HS-27A (cell line): ENCODE data around the gene ANXA5.
"Not testable (repeated sequence)": the region's sequence is repeated elsewhere in the genome, so short reads cannot be mapped to it uniquely, and the experiment has no call there.

ENCODE experiments used
- DNase-seq: peaks from one replicate; pipeline ENCODE4 v3.0.0-alpha.2; 2012; ENCODE audit warnings: low read depth, missing footprints

The ANXA5 gene

DNA sequence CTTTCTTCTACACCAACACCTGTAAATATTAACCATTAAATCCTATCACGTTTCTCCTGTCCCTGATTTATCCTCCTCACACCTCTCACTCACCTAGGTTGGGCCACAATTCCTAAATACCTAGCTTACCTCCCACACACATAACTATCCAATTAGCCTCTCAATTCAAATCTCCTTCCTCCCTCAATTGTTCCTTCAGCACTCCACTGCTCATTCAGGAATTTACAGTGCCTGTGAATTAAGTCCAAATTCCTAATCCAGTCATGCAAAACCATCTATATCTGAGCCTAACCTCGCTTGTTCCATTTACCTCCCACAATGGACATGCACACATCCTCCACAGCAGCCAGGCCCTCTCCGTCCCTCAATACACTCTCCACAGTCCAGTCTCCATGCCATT, 17.5 kb downstream of the ANXA5 start:
- no peak for DNase-seq

DNA sequence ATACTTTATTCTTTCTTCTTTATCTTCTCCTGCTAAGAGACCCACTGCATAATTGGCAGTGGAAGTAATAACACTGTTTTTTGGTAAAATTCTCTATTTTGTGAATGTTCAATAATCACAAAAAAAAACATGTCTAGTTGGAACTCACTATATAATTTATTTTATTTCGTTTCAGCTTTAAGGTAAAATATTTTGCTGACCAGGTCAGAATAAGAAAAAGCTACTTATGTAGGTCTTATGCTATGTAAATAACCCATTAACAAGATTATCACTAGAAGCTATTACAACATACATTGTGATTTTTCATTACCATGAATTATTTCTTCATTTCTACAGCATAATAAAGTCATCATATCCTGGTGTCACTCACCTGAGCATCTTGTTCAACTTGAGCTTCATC, 19.3 kb downstream of the ANXA5 start:
- no peak for DNase-seq

- no peak for DNase-seq
These were observed 20.3 kb downstream of the ANXA5 start for GRCh38 chr4:121676345-121677075.

DNA sequence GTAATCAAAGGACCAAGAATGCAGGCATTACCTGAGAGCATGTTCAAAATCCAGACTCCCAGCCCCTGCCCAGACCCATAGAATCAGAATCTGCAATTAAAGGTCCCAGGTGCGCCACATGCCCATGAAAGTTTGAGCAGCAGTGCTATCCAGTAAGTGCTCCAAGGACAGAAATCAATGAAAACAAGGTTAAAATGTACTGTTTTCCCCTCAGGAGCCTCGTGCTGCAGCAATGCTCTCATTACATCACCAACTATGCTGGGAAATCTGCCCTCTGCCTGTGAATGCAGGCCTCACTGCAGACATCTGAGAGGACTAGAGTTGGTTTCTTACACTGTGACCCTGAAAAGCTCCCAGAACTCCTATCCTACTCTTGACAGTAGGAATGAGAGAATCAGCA, 21.1 kb downstream of the ANXA5 start:
- no peak for DNase-seq

DNA sequence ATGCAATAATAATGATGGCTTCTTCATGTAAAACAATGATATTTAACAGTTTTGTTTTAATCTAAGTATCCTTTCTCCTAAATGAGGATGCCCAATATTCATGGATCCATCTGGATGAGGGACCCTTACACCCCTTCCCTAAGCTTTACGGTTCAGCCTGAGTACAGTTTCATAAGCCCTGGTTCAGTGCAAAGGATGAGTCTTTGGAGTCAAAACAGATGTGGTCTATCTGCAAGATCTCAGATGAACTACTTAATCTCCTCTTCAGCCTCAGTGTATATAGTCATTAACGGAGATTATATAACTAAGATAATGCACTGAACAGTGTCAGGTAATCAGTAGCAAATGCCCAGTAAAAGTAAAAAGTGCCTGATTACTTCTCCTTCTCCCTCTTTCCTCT, 22.1 kb downstream of the ANXA5 start:
- no peak for DNase-seq

GRCh38 chr4:121674191-121674590, 22.6 kb downstream of the ANXA5 start:
- DNase-seq, result no peak

DNA sequence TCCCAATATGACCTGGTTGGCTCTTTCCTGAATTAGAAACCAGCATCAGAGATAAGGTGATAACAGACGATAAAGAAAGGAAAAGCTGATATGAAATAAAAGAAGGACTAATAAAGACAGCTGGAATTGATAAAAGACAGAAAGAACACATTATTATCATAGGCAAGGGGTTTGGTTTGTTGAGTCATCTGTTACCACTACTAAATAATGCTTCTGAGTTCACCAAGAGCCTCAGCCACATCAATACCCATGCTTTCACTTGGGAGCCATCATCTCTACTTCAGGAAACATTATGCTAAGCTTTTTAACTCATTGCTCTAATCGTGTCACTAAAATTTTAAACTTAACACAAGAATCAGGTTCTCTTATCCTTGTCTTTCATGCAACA, 27.6 kb downstream of the ANXA5 start:
- no peak for DNase-seq

GRCh38 chr4:121668368-121669162, 28.2 kb downstream of the ANXA5 start:
- peak; percentile 69 for DNase-seq

DNA sequence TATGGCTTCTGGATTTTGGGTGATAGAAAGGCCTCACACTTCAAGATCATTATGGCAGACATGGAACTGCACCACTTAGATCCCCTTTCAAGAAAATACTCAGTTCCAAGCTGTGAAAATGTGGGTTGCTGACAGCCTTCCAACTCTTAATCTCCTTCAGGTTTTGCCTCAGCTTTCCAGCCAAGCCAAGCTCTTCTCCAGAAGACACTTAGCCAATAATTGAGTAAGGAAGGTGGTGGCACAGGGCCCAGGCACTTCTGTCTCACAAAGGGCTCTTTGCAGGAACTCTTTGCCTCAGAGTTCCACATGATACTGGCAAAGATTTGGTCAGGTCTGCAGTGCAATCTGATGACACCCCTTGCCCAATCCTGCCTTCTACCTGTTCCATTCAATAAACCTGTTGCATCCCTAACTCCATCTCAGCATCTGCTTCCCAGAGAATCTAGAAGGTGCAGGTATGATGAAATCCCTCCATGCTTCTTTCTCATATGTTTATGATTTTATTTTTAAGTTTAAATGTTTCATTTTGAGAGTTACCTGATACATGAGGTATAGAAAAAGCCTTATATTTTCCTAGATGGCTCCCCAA, 30.6 kb downstream of the ANXA5 start:
- no peak for DNase-seq

DNA sequence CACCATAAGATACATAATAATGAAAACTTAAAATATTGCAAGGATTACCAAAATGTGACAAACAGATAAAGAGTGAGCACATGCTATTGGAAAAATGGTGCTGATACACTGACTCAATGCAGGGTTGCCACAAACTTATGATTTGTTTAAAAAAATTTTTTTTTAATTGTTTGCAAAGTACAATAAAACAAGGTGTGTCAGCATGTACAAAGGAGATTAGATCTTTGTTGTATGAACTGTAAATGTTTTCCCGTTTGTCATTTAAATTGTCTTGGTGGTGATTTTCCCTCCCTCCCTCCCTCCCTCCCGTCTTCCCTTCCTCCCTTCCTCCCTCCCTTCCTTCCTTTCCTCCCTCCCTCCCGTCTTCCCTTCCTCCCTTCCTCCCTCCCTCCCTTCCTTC, 31.4 kb downstream of the ANXA5 start:
- no peak for DNase-seq

GRCh38 chr4:121662225-121662624, 34.6 kb downstream of the ANXA5 start:
- DNase-seq, result no peak

DNA sequence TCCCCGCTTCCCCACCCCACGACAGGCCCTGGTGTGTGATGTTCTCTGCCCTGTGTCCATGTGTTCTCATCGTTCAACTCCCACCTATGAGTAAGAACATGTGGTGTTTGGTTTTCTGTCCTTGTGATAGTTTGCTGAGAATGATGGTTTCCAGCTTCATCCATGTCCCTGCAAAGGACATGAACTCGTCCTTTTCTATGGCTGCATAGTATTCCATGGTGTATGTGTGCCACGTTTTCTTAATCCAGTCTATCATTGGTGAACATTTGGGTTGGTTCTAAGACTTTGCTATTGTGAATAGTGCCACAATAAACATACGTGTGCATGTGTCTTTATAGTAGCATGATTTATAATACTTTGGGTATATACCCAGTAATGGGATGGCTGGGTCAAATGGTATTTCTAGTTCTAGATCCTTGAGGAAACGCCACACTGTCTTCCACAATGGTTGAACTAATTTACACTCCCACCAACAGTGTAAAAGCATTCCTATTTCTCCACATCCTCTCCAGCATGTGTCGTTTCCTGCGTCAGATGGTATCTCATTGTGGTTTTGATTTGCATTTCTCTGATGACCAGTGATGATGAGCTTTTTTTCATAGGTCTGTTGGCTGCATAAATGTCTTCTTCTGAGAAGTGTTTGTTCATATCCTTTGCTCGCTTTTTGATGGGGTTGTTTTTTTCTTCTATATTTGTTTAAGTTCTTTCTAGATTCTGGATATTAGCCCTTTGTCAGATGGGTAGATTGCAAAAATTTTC, 36.4 kb downstream of the ANXA5 start:
- DNase-seq, result not testable (repeated sequence)

DNA sequence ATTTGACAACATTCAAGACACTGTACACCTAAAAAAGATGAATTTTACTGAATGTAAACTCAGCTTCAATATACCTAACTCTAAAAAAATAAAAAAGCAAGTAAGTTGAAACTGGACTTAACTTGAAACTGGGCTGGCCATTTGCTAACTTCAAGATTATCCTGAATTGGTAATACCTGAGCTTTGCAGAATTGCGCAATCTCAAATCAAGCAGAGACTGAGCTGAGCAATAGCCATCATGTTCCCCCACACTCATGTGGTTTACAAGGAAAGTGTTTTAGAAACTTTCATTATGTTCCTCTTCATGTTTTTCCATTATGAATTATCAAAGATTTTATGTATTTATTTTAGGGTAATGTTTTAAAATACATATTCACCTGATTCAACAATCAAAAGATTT, 38.7 kb downstream of the ANXA5 start:
- DNase-seq, result no peak

- no peak for DNase-seq
These were observed 40.5 kb downstream of the ANXA5 start for GRCh38 chr4:121656269-121656641.

- DNase-seq, result no peak
These were observed 41.2 kb downstream of the ANXA5 start for GRCh38 chr4:121655320-121656268.

DNA sequence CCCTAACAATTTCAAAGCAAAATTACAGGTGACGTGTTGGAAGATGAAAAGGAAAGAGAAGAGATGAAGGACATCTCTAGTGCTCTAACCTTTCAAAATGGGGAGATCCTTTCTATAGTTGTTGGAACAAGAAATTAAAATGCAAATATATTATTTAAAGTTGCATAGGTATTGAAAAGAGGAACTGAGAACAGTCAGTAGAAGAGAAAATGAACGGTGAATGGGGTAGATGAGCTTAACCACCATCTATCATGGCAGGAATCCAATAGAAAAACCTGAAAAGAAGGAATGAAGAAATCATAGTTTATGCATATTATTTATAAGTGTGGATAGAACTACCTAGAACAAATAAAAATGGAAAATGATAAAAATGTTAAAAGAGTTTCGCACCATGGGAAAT, 42.0 kb downstream of the ANXA5 start:
- no peak for DNase-seq

DNA sequence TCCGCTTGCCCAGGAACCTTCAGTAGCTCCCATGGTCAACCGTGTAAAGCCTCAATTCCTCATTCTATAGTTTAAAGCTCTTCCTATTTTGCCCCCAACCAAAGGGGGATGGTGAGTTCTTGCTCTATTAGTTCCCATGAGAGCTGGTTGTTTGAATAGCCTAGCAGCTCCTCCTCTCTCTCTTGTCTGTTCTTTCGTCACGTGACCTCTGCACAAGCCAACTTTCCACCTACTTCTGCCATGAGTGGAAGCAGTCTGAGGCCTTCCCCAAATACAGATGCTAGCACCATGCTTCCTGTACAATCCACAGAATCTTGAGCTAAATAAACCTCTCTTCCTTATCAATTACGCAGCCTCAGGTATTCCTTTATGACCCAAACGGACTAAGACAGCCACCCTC, 42.8 kb downstream of the ANXA5 start:
- no peak for DNase-seq

GRCh38 chr4:121653214-121653613, 43.6 kb downstream of the ANXA5 start:
- no peak for DNase-seq

DNA sequence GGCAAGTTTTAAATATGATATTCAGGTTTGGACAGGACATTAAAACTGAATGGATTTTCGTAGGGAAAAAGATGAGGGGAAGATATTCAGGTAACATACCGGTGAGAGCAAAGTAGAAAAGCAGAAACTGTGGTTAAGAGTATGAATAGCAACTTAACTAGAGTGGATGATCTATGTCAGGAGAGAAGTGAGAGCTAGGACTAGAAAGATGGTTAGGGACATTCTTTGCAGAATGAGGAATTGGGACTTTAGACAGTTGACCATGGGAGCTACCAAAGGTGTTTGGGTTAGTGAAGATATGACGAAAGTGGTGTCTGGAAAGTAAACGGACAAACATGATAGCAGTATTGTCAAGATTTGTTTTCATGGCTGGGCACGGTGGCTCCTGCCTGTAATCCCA, 45.2 kb downstream of the ANXA5 start:
- DNase-seq, result no peak

- no peak for DNase-seq
These were observed 46.0 kb downstream of the ANXA5 start for GRCh38 chr4:121650741-121651140.

GRCh38 chr4:121648516-121648915, 48.3 kb downstream of the ANXA5 start:
- DNase-seq, result no peak
